Calu3 (cell line): Measurements from ENCODE around the gene CPM. TPM values are rescaled to one million over a fixed set of nuclear protein-coding genes. Genes with fewer than 3 reads are reported as not detected.
"Not testable (repeated sequence)": the region's sequence is repeated elsewhere in the genome, so short reads cannot be mapped to it uniquely, and the experiment has no call there.

Experiments
- BruUV-seq: library from RNA; stranded (reverse); fragments of 400-500 nt; replicated peaks from 2 replicates; lab custom pipeline; 2021; lab: Mats Ljungman, UMichigan
- CTCF ChIA-PET: fragments of 300-600 bp; sonication (Branson Sonifier 250); formaldehyde crosslinking; loops from one replicate; lab custom pipeline; 2022; ENCODE audit warnings: antibody characterized with exemption; lab: Charles Lee
- DNase-seq: peaks from one replicate; pipeline ENCODE4 v3.0.0; 2022
- H3K27ac Mint-ChIP-seq: one replicate; pipeline ENCODE4 v1.8.0; 2022; ENCODE audit warnings: mixed read lengths; ENCODE audit not compliant: unreplicated experiment
- H3K27me3 Mint-ChIP-seq: one replicate; pipeline ENCODE4 v1.8.0; 2022; ENCODE audit warnings: mixed read lengths; ENCODE audit not compliant: unreplicated experiment
- H3K36me3 Mint-ChIP-seq: one replicate; pipeline ENCODE4 v1.8.0; 2022; ENCODE audit warnings: mild to moderate bottlenecking, moderate library complexity, mixed read lengths; ENCODE audit not compliant: insufficient read depth, unreplicated experiment
- H3K4me1 Mint-ChIP-seq: one replicate; pipeline ENCODE4 v1.8.0; 2022; ENCODE audit warnings: mild to moderate bottlenecking, low read depth, mixed read lengths; ENCODE audit not compliant: unreplicated experiment
- H3K4me3 Mint-ChIP-seq: one replicate; pipeline ENCODE4 v1.8.0; 2022; ENCODE audit warnings: mild to moderate bottlenecking, low read depth, moderate library complexity, mixed read lengths; ENCODE audit not compliant: unreplicated experiment
- H3K9me3 Mint-ChIP-seq: one replicate; pipeline ENCODE4 v1.8.0; 2022; ENCODE audit warnings: low read depth, mixed read lengths; ENCODE audit not compliant: unreplicated experiment
- CTCF ChIP-seq: fragments of 200-600 bp; IDR thresholded peaks from one replicate; pipeline ENCODE4 v1.8.0; 2022; ENCODE audit warnings: antibody characterized with exemption; ENCODE audit not compliant: unreplicated experiment
- intact Hi-C: fragments of 100-400 bp; cut with micrococcal nuclease; formaldehyde crosslinking; loops from one replicate; pipeline ENCODE4 v1.10.0; 2022; ENCODE audit not compliant: unreplicated experiment
- total RNA-seq: library from RNA; stranded (reverse); gene quantifications from 2 replicates; pipeline ENCODE4 v1.2.3, GENCODE V29; 2022

The CPM gene
- total RNA-seq, 1 experiment from 2014 or later = 11.9 TPM

- no peaks in the 10 kb centered on the region for H3K4me1 Mint-ChIP-seq
- no peak overlapping the region for H3K27ac Mint-ChIP-seq
- TF ChIP-seq CTCF = no peak
- intact Hi-C loops = no loop called here
- DNase-seq = no peak
- no TSS peak for BruUV-seq
- no peak overlapping the region for H3K4me3 Mint-ChIP-seq
- no peaks in the 10 kb centered on the region for H3K27me3 Mint-ChIP-seq
- CTCF ChIA-PET = no interaction called here
- H3K36me3 Mint-ChIP-seq = peaks cover 30% of the 10 kb centered on the region
- no peaks in the 10 kb centered on the region for H3K9me3 Mint-ChIP-seq
These were observed 88.6 kb downstream of the CPM start for GRCh38 chr12:68844318-68844745.

- TF ChIP-seq CTCF = no peak
- no peaks in the 10 kb centered on the region for H3K27me3 Mint-ChIP-seq
- DNase-seq = no peak
- H3K9me3 Mint-ChIP-seq = no peaks in the 10 kb centered on the region
- no peak overlapping the region for H3K4me3 Mint-ChIP-seq
- H3K4me1 Mint-ChIP-seq = no peaks in the 10 kb centered on the region
- H3K27ac Mint-ChIP-seq = no peak overlapping the region
- BruUV-seq = no TSS peak
- peaks cover 38% of the 10 kb centered on the region for H3K36me3 Mint-ChIP-seq
- CTCF ChIA-PET = interaction anchor here (0.7 kb wide), 1 partner anchor 78 kb away, joined by 3 read pairs; no protein-coding TSS in a partner anchor
- intact Hi-C loops = no loop called here
These were observed 90.0 kb downstream of the CPM start for GRCh38 chr12:68842784-68843567.

GRCh38 chr12:68842123-68842522, 90.8 kb downstream of the CPM start:
- TF ChIP-seq CTCF = no peak
- intact Hi-C loops = no loop called here
- no peak overlapping the region for H3K4me3 Mint-ChIP-seq
- H3K4me1 Mint-ChIP-seq = no peaks in the 10 kb centered on the region
- H3K27me3 Mint-ChIP-seq = no peaks in the 10 kb centered on the region
- BruUV-seq = no TSS peak
- no peak for DNase-seq
- CTCF ChIA-PET = no interaction called here
- peaks cover 39% of the 10 kb centered on the region for H3K36me3 Mint-ChIP-seq
- no peak overlapping the region for H3K27ac Mint-ChIP-seq
- no peaks in the 10 kb centered on the region for H3K9me3 Mint-ChIP-seq

GRCh38 chr12:68841717-68842116, 91.3 kb downstream of the CPM start:
- Mint-ChIP-seq H3K27ac (no peak overlapping the region), H3K36me3 (peaks cover 43% of the 10 kb centered on the region), H3K4me1 (no peaks in the 10 kb centered on the region), H3K9me3 (no peaks in the 10 kb centered on the region), H3K27me3 (no peaks in the 10 kb centered on the region), H3K4me3 (no peak overlapping the region)
- no TSS peak for BruUV-seq
- intact Hi-C loops = no loop called here
- DNase-seq = no peak
- no peak for TF ChIP-seq CTCF
- CTCF ChIA-PET = no interaction called here

- H3K27me3 Mint-ChIP-seq, CTCF ChIA-PET, BruUV-seq, H3K9me3 Mint-ChIP-seq, H3K27ac Mint-ChIP-seq, H3K4me3 Mint-ChIP-seq, DNase-seq, H3K4me1 Mint-ChIP-seq, intact Hi-C loops: not testable (repeated sequence)
- peaks cover 48% of the 10 kb centered on the region for H3K36me3 Mint-ChIP-seq
These were observed 91.8 kb downstream of the CPM start for GRCh38 chr12:68841175-68841574.
